ENCODE data around the gene MSANTD3.
A peak's percentile ranks its signal among the peaks of the same experiment; 100 is the strongest.

MSANTD3 gene

DNA sequence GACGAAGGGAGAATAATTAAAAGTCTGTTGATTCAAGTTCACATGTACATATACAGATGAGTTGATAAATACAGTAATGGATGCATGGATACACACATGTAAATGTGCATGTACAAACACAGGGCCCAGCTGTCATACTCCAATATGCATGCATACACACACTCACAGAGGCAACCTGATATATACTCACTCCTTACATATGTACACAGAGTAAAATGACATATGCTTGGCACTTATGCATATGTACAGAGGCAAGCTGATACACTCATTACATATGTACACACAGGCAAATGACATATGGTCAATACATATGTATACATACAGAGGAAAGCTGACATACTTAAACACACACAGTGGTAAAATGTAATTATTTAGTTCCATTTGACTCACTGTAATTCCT lies 38.8 kb downstream of the MSANTD3 start:
- no peak for DNase-seq (ENCODE audit: low spot score)

- no peak for DNase-seq (ENCODE audit: low spot score)
Measured at GRCh38 chr9:100466171-100466828, 39.4 kb downstream of the MSANTD3 start.

DNA sequence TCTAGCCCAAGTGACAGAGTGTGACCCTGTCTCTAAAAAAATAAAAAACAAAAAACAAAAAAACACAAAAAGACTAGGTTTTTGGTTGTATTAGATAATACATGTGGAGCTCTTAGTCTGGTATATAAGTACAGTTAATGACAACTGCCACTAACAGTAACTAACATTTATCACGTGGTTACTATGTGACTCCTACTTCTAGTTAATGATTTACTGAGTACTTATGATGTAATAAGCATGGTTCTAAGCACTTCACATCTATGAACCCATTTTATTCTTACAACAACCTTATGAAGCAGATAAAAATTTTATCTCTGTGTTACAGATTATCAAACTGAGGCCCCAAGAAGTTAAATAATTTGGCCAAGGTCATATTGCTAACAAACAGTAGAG lies 39.9 kb downstream of the MSANTD3 start:
- peak; percentile 57 for DNase-seq (ENCODE audit: low spot score)

DNA sequence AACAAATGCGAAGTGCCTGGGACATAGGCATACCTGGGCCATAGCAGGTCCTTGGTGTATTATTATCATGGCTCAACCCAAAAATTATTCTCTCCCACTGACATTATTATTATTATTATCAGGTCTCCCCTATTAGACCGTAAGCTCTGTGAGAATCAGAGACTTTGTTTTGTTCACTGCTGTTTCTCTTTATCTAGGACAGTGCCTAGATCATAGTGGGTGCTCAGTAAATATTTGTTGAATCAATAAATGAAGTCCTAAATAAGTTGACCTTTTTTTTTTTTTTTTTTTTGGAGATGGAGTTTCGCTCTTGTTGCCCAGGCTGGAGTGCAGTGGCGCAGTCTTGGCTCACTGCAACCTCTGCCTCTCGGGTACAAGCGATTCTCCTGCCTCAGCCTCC lies 41.1 kb downstream of the MSANTD3 start:
- DNase-seq (ENCODE audit: low spot score), result no peak

GRCh38 chr9:100472268-100472667 lies 45.3 kb downstream of the MSANTD3 start:
- no peak for DNase-seq (ENCODE audit: low spot score)

DNA sequence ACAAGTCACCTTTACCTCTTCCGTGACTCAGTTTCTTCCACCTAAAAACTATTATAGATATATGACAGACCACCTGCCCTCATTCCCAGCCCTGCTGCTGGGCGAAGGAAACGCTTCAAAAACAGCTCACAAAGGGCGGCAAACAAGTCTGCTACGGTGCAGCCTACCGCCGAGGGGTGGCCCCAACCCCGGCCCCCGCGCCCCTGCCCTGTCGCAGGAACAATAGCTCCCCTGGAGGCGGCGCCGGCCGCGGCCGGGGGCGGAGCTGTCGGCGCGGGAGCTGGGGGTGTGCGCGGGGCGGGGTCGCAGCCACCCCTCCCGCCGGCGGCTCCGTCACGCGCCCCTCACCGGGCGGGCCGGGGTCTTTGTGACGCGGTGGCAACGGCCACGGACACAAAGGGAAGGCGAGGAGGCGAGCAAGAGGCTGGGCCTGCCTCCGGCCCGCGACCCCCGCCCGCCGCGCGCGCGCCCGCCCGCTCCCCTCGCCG lies 45.9 kb downstream of the MSANTD3 start, which contains the start of gene TMEFF1:
TMEFF1 (plus strand) TSS at position 362 of the 488 bp plus-strand sequence. CDS start 396 bp downstream, outside the sequence.
- peak; percentile 25 for DNase-seq (ENCODE audit: low spot score)

DNA sequence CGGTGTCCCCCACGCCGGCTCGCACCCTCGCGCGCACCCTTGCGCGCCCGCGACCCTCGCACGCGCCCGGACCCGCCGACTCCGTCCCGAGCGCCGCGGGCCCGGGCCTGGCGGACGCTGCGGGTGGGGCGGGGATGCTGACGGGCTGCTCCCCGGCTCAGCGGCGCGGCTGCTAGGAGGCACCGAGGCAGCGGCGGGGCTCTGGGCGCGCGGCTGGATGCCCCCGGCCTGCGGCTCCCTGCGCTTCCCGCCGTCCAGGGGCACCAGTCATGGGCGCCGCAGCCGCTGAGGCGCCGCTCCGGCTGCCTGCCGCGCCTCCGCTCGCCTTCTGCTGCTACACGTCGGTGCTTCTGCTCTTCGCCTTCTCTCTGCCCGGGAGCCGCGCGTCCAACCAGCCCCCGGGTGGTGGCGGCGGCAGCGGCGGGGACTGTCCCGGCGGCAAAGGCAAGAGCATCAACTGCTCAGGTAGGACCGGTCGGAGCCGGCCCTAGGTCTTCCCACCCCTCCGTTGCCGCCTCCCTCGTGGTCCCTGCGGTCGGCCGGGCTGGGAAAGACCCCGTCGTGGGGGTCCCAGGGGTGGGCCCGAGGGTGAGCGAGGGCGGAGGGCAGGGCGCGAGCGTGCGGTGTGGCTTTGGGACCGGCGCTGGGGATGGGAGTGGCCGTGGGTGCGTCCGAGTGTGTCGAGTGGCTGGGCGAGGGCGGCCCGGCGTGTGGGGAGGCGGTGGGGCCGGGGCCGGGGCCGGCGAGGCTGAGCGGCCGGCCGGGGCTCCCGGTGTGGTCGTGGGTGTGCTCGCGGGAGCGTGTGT lies 46.5 kb downstream of the MSANTD3 start:
- peak; percentile 52 for DNase-seq (ENCODE audit: low spot score)

DNA sequence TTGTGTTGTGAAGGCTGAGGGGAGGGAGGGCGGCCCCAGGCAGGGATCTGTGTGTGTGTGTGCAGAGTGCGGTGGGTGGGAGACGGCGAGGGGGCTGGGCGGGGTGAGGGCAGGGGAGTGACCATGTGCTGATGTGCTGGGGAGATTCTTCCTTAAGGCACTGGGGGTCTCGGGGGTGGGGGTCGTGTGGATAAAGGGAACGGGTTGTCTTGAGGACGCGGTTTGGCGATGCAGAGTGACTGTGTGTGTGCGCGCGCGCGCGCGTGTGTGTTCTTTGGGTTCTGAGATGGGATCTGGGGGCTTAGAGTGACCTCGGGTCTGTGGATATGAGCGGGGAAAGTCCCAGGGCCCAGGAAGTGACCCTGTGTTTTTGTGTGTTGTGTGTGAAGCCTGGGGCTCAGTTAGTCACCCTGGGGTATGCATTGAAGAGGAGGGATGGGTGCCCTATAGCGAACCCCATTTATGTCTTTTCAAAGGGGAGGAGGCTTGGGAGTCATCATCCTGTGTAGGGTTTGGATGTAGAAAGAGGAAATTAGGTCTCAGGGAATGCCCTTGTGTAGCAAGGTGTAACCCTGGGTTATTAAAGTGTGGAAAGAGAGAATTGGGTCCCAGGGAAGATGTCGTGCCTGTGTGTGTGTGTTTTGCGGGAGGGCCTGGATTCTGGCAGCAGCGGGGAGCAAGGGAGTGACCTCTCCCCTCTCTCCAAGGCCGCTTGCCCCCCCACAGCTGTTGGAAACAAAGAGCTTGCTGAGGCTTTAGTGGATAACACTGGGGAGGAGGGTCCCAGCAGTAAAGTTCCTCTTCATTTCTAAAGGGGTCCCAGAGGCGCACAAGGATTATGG lies 47.4 kb downstream of the MSANTD3 start:
- DNase-seq (ENCODE audit: low spot score), result no peak

DNA sequence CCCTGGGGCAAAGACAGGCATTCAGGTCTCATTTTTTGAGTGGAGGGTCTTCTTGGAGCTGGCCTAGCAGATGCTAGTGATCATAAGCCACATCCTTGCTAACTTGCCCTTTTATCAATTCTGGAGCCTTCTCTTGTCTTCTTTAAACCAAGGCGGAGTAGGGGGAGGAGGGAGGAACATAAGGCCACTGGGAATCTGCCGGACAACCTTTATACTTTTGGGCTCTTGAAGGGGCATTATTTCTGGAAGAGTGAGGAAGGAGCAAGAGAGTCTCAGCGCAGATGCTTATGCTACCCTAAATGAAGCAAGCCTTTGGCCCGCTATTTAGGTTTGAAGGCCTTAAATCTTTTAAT lies 48.0 kb downstream of the MSANTD3 start:
- no peak for DNase-seq (ENCODE audit: low spot score)

DNA sequence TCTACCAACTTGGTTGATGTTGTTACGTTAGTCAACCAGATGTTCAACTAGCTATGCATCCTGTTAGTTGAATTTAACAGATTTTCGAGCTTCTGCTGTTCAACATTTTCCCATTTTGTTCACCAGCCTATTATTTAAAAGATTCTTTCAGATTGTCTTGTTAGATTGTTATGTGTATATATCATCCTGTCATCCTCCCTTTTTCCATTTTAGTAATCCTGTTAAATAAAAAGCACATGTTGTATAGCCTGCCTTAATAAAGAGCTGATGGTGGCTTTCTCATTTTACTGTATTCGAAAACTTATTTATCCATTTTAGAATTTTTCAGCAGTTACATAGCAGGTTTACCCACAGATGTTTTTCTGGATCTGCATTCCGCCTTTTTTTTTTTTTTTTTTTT lies 50.3 kb downstream of the MSANTD3 start:
- DNase-seq (ENCODE audit: low spot score), result no peak

DNA sequence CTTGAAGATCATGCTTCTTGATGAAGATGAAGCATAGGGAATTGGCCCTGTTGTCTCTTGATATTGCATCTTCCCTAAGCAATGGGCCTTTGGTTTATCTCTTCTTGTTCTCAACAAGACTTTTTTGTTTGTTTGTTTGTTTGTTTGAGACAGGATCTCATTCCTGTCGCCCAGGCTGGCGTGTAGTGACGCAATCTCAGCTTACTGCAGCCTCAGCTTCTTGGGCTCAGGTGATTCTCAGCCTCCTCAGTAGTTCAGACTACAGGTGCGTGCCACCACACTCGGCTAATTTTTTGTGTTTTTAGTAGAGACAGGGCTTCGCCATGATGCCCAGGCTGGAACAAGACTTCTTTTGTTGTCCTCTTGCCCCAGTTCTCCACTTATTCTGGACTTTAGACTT lies 51.2 kb downstream of the MSANTD3 start:
- DNase-seq (ENCODE audit: low spot score), result no peak

DNA sequence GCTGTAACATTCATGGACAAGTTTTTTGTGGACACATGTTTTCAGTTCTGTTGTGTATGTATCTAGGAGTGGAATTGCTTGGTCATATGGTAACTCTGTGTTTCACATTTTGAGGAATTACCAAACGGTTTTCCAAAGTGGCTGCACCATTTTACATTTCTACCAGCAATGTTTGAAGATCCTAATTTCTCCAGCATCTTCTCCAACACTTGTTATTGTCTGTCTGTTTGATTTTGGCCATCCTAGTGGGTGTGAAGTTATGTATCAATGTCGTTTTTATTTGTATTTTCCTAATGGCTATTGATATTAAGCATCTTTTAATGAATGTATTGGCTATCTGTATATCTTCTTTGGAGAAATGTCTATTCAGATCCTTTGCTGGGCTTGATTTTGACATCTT lies 52.9 kb downstream of the MSANTD3 start:
- no peak for DNase-seq (ENCODE audit: low spot score)

DNA sequence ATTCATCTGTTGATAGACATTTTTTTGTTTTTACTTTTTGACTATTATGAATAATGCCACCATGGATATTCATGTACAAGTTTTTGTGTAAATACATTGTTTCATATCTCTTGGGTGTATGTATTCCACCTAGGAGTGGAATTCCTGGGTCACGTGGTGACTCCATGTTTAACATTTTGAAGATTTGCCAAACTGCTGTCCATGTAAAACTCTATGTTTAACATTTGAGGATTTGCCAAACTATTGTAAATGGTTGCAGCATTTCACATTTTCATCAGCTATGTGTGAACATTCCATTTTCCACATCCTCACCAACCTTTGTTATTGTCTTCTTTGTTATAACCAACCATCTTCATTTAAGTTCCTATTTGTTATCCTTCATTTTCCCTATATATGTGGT lies 58.3 kb downstream of the MSANTD3 start:
- DNase-seq (ENCODE audit: low spot score), result no peak

- no peak for DNase-seq (ENCODE audit: low spot score)
Measured at GRCh38 chr9:100486479-100487176, 59.7 kb downstream of the MSANTD3 start.

- no peak for DNase-seq (ENCODE audit: low spot score)
Measured at GRCh38 chr9:100488177-100488576, 61.2 kb downstream of the MSANTD3 start.

GRCh38 chr9:100489836-100490235 lies 62.9 kb downstream of the MSANTD3 start:
- DNase-seq (ENCODE audit: low spot score), result no peak

DNA sequence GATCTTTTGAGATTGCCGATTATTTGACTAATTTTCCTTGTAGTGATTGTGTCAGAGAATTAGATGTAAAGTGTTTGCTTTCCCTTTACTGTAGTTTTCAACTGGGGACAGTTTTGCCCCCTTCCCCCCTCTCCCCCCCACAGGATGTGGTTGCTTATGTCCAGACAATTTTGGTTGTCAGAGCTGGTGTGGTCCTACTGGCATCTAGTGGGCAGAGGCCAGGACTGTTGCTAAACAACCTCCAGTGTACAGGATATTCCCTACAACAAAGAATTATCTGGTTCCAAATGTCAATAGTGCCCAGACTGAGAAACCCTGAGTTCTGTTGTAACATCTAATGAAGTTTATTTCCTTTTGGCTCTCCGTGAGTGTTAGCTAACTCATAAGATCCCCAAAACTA lies 66.0 kb downstream of the MSANTD3 start:
- DNase-seq (ENCODE audit: low spot score), result no peak

DNA sequence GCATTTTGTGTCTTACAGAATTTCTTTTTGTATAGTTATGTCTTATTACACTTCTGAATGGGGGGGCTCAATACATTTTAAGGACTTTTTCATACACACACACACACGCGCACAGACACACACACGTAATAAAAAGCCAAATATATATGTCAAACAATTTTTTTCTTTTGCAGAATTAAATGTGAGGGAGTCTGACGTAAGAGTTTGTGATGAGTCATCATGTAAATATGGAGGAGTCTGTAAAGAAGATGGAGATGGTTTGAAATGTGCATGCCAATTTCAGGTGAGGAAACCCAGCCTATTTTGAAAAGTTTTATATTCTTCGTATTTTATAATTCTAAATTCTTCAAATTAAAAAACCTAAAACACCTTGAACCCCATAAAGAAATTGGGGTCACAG lies 71.6 kb downstream of the MSANTD3 start:
- peak; percentile 29 for DNase-seq (ENCODE audit: low spot score)

DNA sequence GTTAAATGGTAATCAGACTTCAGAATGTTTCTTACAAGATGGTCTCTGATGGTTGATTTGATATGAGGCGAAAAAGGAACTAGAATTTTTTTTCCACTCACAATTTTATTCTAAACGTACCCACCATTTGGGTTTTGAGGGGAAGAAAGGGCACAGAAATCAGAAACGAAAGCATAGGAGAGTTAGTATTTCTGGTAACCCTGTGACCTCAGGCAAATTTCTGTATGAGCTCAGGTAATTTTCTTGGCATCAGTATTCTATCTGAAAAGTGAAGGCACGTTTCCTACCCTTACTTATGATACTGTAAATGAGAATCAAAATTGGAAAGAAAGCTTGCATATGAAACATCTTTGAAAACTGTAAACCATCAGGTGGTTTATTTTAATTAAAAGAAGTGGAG lies 72.5 kb downstream of the MSANTD3 start:
- DNase-seq (ENCODE audit: low spot score), result no peak

GRCh38 chr9:100499866-100500265 lies 72.9 kb downstream of the MSANTD3 start:
- no peak for DNase-seq (ENCODE audit: low spot score)

All from SW480 (cell line).